Memory B cell (primary cell): ENCODE data around the gene BTN2A1.
"Not testable (repeated sequence)": the region's sequence is repeated elsewhere in the genome, so short reads cannot be mapped to it uniquely, and the experiment has no call there.

Source experiments
- ATAC-seq: fragments of 150-1000 bp; cut with Tn5 transposase; 2 replicates; pipeline ENCODE4 v1.10.0; 2021; ENCODE audit warnings: low read depth, mild to moderate bottlenecking, moderate library complexity
- DNase-seq, 2 donors: peaks; one replicate each; pipeline ENCODE4 v3.0.0; 2022; ENCODE audit warnings: low spot score in 2 of 2
- H3K27ac Mint-ChIP-seq: one replicate; pipeline ENCODE4 v1.8.0; 2022; ENCODE audit warnings: mild to moderate bottlenecking, moderate library complexity, mixed read lengths
- H3K27me3 Mint-ChIP-seq: one replicate; pipeline ENCODE4 v1.8.0; 2022; ENCODE audit warnings: mixed read lengths
- H3K36me3 Mint-ChIP-seq: one replicate; pipeline ENCODE4 v1.8.0; 2022; ENCODE audit warnings: mild to moderate bottlenecking, mixed read lengths
- H3K4me1 Mint-ChIP-seq: one replicate; pipeline ENCODE4 v1.8.0; 2022; ENCODE audit warnings: mixed read lengths
- H3K4me3 Mint-ChIP-seq: one replicate; pipeline ENCODE4 v1.8.0; 2022; ENCODE audit warnings: mild to moderate bottlenecking, moderate library complexity, mixed read lengths
- H3K9me3 Mint-ChIP-seq: one replicate; pipeline ENCODE4 v1.8.0; 2022; ENCODE audit warnings: mixed read lengths

Gene BTN2A1

DNA sequence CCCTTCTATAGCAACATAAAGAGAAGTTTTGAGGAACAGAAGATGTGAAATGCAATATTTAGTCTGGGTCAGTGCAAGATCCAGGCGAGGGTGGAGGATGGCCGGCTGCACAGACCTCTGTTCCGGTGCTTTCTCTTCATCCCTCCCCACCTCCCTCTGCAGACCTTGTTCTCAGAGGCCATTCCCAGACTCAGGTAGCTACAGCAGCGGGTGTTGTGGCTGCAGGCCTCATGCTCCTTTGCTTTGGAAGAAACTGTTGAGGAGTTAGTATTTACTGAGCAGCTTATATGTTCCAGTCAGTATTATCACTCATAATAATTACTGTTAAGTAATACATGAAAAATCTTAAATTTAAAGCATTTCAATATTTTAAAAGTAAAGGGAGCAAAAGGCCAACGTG is 15.8 kb upstream of the BTN2A1 start:
- Mint-ChIP-seq H3K4me3 (peak overlapping the region; percentile 71), H3K36me3 (peaks cover 21% of the 10 kb centered on the region), H3K4me1 (peaks cover 33% of the 10 kb centered on the region), H3K27me3 (no peaks in the 10 kb centered on the region), H3K27ac (peak overlapping the region; percentile 47), H3K9me3 (no peaks in the 10 kb centered on the region)
- ATAC-seq (no peak), DNase-seq (no peak)

DNA sequence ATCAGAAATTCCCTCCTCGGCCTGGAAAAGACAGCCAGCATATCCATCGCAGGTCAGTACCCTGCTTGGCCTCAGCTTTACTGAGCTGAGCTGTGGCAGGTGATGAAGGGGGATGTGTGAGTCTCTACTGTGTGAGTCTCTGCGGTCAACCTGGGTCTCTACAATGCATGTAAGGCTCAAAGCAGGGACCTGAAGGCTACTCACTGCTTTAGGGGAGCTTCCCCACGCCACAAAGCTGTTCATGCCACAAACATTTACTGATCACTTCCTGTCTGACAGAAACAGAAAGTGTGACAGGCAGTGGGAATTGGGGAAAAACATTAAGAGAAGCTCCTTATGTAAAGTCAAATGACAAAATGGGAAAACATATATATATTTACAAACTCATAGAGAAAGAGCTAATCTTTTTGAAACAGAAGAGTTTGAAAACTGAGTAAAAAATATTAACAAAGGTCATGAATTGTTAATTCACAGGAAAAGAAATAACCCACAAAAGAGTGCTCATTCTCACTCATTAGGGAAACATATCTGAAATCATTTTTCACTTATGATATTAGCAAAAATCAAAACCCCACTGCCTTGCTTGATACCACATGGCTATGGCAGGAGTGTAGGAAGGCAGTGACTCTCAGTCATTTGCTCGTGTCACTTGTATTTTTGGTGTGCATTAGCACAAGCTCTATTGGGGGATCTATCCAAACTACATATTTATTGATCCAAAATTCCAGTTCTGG is 11.7 kb upstream of the BTN2A1 start:
- Mint-ChIP-seq H3K9me3 (no peaks in the 10 kb centered on the region), H3K27ac (peak overlapping the region; percentile 31), H3K36me3 (peaks cover 43% of the 10 kb centered on the region), H3K27me3 (no peaks in the 10 kb centered on the region), H3K4me1 (peaks cover 25% of the 10 kb centered on the region), H3K4me3 (no peak overlapping the region)
- ATAC-seq (peak; percentile 47), DNase-seq (no peak)

DNA sequence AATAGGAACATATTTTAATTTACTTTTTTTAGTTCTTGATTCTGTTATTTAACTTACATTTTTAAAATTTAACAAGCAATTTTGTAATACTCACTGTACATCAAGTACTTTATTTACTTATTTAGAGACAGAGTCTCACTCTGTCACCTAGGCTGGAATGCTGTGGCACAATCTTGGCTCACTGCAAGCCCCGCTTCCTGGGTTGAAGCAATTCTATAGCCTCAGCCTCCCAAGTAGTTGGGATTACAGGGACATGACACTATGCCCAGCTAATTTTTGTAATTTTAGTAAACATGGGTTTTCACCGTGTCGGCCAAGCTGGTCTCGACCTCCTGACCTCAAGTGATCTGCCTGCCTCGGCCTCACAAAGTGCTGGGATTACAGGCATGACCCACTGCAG is 10.5 kb upstream of the BTN2A1 start:
- H3K4me3 Mint-ChIP-seq: no peak overlapping the region
- peaks cover 24% of the 10 kb centered on the region for H3K4me1 Mint-ChIP-seq
- peaks cover 48% of the 10 kb centered on the region for H3K36me3 Mint-ChIP-seq
- peak overlapping the region; percentile 67 for H3K27ac Mint-ChIP-seq
- ATAC-seq (no peak), DNase-seq (no peak)
- H3K9me3 Mint-ChIP-seq: no peaks in the 10 kb centered on the region
- no peaks in the 10 kb centered on the region for H3K27me3 Mint-ChIP-seq

DNA sequence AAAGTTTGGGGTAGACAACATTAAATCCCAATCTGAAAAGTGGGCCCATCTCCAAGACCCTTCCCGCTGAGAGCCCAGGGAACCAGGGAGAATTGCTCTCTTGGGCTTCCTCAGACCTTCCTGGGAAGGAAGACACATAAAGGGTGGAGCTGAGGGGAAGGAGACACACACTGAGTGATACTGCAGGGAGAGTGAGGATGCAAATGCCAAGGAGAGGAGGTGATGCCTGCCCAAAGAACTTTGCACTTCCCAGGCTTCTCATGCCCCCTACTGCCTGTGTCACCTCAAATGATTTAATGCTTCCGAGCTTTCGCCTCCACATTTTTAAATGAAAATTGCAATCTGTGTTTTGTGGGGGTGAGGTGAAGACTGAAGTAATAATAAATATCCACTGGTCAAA is 7.5 kb upstream of the BTN2A1 start:
- H3K9me3 Mint-ChIP-seq: no peaks in the 10 kb centered on the region
- H3K27ac Mint-ChIP-seq: no peak overlapping the region
- H3K4me3 Mint-ChIP-seq: no peak overlapping the region
- ATAC-seq (no peak), DNase-seq (no peak)
- peaks cover 36% of the 10 kb centered on the region for H3K36me3 Mint-ChIP-seq
- no peaks in the 10 kb centered on the region for H3K27me3 Mint-ChIP-seq
- peaks cover 12% of the 10 kb centered on the region for H3K4me1 Mint-ChIP-seq

DNA sequence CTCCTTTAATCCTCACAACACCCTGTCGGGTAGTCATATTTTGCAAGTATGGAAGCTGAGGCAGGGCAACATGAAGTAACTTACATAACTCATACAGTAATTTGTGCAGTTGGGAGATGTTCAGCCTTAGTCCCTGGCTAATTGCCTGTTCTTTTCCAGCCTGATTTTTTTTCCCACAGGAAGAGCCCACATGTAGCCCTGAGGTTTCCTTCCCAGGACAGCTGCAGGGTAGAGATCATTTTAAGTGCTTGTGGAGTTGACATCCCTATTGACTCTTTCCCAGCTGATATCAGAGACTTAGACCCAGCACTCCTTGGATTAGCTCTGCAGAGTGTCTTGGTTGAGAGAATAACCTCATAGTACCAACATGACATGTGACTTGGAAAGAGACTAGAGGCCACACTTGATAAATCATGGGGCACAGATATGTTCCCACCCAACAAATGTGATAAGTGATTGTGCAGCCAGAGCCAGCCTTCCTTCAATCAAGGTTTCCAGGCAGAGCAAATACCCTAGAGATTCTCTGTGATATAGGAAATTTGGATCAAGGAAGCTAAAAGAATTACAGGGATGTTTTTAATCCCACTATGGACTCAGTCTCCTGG is 5.0 kb upstream of the BTN2A1 start:
- H3K9me3 Mint-ChIP-seq: no peaks in the 10 kb centered on the region
- peaks cover 26% of the 10 kb centered on the region for H3K36me3 Mint-ChIP-seq
- no peak for DNase-seq
- H3K27me3 Mint-ChIP-seq: no peaks in the 10 kb centered on the region
- H3K4me3 Mint-ChIP-seq: no peak overlapping the region
- no peak for ATAC-seq
- peaks cover 22% of the 10 kb centered on the region for H3K4me1 Mint-ChIP-seq
- no peak overlapping the region for H3K27ac Mint-ChIP-seq

DNA sequence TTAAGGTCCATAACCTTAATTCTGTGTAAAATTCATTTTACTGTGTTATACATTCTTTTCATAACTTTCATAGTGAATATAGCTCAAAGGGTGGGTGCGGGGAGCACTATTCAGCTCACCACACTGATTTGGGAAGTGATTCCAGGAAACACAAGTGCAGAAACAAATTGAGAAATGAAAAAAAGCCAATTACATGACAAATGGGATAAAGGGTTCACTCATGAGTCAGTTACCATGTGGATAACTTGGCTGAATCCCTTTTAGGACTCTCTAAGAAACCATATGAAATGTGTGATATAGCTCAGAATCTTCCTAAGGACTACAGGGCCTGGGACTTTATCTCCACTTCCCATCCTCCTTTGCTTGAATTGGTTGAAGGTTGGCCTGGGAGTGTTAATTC is 3.1 kb upstream of the BTN2A1 start:
- DNase-seq (no peak), ATAC-seq (no peak)
- H3K27me3 Mint-ChIP-seq: no peaks in the 10 kb centered on the region
- H3K4me1 Mint-ChIP-seq: peaks cover 28% of the 10 kb centered on the region
- H3K27ac Mint-ChIP-seq: no peak overlapping the region
- peaks cover 22% of the 10 kb centered on the region for H3K36me3 Mint-ChIP-seq
- no peaks in the 10 kb centered on the region for H3K9me3 Mint-ChIP-seq
- H3K4me3 Mint-ChIP-seq: no peak overlapping the region

DNA sequence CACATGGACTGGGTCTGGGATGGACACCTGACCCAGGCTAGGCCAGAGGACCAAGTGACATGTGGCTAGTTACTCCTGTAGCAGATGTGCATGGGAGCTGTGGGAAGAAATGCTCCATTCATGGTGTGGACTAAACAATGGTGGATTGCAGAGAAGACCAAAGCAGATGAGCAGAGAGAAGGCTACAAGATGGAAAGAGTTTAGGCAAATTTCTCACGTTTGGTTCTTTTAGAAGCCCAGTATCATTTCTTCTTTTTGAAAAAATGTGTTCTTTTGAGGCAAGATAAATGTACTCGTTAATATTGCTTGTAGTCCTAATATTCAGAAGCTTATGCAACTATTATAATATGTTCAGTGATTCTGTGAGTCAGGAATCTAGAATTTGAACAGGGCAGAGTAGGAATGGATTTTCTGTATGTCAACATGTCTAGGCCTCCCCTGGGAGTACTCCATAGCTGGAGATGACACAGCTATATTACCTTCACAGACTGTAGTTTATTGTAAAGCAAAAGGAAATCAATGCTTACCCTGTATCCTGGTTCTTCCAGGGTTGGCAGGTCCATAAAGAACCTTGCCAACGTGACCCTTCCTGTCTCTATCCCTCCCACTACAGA is 2.3 kb upstream of the BTN2A1 start:
- Mint-ChIP-seq H3K36me3 (peaks cover 19% of the 10 kb centered on the region), H3K4me3 (no peak overlapping the region), H3K4me1 (peaks cover 30% of the 10 kb centered on the region), H3K27ac (no peak overlapping the region), H3K27me3 (no peaks in the 10 kb centered on the region), H3K9me3 (no peaks in the 10 kb centered on the region)
- ATAC-seq (no peak), DNase-seq (no peak)

DNA sequence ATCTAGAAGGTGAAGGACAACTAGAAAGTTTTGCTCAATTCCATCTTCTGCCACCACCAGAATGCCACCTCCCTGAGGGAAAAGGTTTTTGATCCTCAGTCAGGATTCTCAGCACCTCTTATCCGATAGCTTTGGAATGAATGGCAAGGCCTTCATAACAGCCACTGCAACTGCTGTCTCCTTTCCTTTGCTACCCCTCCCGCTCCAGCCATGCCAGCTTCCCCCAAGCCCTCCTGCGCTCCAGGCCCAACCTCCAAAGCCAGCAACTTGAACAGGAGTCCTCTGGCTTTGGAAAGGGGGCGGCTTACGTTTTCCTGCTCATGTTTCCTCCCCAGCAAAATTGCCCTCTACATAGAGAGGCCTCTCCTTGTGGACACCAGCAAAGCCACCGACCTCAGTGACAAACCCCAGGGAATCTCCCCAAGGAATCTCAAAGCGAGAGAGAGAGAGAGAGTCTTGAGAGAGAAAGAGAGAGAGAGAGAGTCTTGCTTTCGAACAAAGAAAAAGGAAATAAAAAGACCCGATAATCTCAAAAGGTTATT is 420 bp upstream of the BTN2A1 start:
- peak overlapping the region; percentile 99 for H3K4me3 Mint-ChIP-seq
- peaks cover 17% of the 10 kb centered on the region for H3K36me3 Mint-ChIP-seq
- H3K27ac Mint-ChIP-seq: peak overlapping the region; percentile 91
- H3K9me3 Mint-ChIP-seq: no peaks in the 10 kb centered on the region
- DNase-seq (no peak), ATAC-seq (peak; percentile 4)
- no peaks in the 10 kb centered on the region for H3K27me3 Mint-ChIP-seq
- peaks cover 39% of the 10 kb centered on the region for H3K4me1 Mint-ChIP-seq

DNA sequence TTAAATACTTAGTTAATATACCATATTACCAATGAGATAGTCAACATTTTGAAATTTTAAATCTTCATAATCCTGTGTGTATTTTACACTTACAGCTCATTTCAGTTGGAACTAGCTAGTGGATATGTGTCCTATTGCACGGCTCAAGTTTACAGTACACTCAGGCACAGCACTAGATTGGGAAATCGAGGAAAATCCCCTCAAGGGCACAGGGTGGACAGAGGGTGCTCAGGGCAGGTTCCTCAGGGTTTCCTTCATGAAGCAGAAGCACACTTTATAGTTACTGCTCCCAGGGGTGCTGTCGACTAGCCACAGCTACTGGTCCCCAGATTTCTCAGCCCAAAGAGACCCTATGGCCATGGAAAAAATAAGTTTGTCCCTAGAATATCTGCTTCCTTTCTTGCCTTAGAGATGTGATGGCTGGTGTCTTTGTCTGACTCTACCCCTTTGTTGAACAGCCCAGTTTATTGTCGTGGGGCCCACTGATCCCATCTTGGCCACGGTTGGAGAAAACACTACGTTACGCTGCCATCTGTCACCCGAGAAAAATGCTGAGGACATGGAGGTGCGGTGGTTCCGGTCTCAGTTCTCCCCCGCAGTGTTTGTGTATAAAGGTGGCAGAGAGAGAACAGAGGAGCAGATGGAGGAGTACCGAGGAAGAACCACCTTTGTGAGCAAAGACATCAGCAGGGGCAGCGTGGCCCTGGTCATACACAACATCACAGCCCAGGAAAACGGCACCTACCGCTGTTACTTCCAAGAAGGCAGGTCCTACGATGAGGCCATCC is 1.5 kb downstream of the BTN2A1 start:
- H3K36me3 Mint-ChIP-seq: peaks cover 28% of the 10 kb centered on the region
- H3K27ac Mint-ChIP-seq: peak overlapping the region; percentile 91
- no peak for ATAC-seq
- H3K9me3 Mint-ChIP-seq: no peaks in the 10 kb centered on the region
- peak overlapping the region; percentile 79 for H3K4me3 Mint-ChIP-seq
- H3K4me1 Mint-ChIP-seq: peaks cover 46% of the 10 kb centered on the region
- no peaks in the 10 kb centered on the region for H3K27me3 Mint-ChIP-seq
- no peak for DNase-seq

DNA sequence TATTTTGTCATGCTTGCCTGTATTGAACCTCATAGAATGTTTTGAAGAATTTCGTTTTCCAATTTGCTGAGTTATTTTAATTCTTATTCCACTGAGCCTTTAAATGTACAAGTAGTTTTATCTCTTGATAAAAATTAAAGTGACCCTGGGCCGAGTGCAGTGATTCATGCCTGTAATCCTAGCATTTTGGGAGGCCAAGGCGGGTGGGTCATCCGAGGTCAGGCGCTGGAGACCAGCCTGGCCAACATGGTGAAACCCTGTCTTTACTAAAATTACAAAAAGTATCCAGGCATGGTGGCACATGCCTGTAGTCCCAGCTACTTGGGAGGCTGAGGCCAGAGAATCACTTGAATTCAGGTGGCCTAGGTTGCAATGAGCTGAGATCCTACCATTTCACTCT is 3.6 kb downstream of the BTN2A1 start:
- ATAC-seq, DNase-seq, H3K27ac Mint-ChIP-seq, H3K27me3 Mint-ChIP-seq, H3K9me3 Mint-ChIP-seq: not testable (repeated sequence)
- Mint-ChIP-seq H3K36me3 (peaks cover 42% of the 10 kb centered on the region), H3K4me3 (peak overlapping the region; percentile 43), H3K4me1 (peaks cover 46% of the 10 kb centered on the region)

DNA sequence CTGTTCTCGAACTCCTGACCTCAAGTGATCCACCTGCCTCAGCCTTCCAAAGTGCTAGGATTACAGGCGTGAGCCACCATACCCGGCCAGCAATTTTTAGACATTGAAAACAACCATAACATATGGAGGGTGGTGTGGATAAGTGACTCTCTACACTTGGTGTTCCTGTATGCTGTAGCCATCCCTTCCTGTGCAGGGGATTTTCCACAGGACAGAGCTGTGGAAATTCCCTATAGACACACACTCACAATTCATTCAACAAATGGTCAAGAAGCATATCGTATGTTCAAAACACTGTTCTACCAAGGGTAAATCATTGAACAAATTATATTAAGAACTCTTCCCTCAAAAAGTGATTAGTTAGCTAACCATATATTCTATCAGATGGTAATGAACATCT is 6.3 kb downstream of the BTN2A1 start:
- H3K27me3 Mint-ChIP-seq: no peaks in the 10 kb centered on the region
- peaks cover 57% of the 10 kb centered on the region for H3K36me3 Mint-ChIP-seq
- H3K9me3 Mint-ChIP-seq: no peaks in the 10 kb centered on the region
- no peak overlapping the region for H3K4me3 Mint-ChIP-seq
- peaks cover 42% of the 10 kb centered on the region for H3K4me1 Mint-ChIP-seq
- ATAC-seq (no peak), DNase-seq (no peak)
- H3K27ac Mint-ChIP-seq: peak overlapping the region; percentile 12

DNA sequence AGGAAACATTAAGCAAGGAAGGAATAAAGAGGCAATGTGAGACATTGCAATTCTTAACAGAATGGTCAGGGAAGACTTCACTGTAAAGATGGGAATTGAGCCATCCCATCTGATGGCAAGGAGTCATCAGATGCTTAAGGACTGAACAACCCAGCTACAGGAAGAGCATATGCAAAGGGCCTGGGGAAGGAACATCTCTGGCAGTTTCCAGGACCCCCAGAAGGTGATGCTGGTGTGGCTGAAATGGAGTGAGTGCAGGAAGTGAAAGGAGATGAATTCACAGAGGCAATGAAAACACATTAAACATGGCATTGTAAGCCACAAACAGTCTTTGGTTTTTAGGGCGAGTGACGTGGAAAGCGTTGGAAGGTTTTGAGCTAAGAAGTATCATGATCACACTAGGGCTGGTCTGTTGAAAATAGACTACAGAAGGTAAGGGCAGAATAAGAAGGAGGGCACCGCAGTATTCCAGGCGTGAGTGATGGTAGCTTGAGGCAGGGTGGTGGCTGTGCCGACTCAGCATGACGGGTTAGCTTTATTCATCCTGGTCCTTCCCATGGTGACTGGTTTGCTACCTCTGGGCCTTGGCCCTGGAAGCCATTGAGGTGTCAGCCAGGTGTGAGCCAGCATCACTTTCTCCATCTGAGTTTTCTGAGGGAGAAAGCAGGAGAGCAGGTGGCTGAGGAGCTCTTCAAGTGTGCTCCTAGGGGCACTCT is 6.8 kb downstream of the BTN2A1 start:
- peaks cover 41% of the 10 kb centered on the region for H3K4me1 Mint-ChIP-seq
- DNase-seq: no peak

DNA sequence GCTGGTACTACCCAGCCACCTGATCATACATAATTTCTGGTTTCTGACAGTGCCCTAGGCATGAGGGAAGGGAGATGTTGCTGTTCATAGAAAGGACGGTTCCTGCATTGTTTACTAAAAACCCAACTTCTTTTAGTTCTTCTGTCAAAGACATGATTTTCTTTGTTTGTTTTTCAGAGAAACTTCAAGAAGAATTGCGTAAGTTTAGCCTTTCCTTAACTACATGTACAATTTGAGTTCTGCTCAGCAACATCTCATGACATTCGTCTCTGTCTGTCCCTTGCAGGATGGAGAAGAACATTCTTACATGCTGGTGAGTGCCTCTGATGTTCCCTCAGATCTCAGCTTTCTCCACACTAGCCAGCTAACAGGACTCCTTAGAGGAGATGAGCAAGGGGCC is 8.0 kb downstream of the BTN2A1 start:
- no peak for DNase-seq
- Mint-ChIP-seq H3K27ac (no peak overlapping the region), H3K27me3 (no peaks in the 10 kb centered on the region), H3K9me3 (no peaks in the 10 kb centered on the region), H3K36me3 (peaks cover 53% of the 10 kb centered on the region), H3K4me1 (peaks cover 36% of the 10 kb centered on the region), H3K4me3 (no peak overlapping the region)
- no peak for ATAC-seq

More for the DNA sequence above, 6.8 kb downstream of the BTN2A1 start:
- Mint-ChIP-seq H3K27ac (peak overlapping the region; percentile 48), H3K4me3 (no peak overlapping the region), H3K36me3 (peaks cover 55% of the 10 kb centered on the region), H3K9me3 (no peaks in the 10 kb centered on the region), H3K27me3 (no peaks in the 10 kb centered on the region)
- ATAC-seq: no peak
